ENCODE results near the gene CSF3R.

The CSF3R gene

DNA sequence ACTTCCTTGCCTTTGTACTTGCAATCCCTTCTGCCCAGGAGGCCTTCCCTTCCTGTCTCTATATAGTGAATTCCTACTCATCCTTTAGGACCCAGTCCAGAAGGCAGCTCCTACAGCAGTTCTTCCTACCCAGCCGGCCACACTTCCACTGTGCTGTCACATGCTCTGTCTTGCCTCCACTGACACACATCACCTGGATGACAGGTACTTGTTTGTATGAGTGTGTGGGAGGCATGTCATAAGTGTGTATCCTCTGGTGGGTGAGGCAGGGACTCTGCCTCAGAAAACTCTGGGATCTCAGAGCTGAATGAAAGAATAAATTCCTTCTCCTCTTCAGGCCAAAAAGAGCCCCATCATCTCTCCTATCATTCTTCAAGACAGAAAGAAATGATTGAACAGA is 27.3 kb downstream of the CSF3R start:
- H3K4me3 ChIP-seq (ENCODE audit: low read depth, low read length): no peak overlapping the region
- no peak for DNase-seq (ENCODE audit: low read depth)
- TF ChIP-seq, protein P1, sequence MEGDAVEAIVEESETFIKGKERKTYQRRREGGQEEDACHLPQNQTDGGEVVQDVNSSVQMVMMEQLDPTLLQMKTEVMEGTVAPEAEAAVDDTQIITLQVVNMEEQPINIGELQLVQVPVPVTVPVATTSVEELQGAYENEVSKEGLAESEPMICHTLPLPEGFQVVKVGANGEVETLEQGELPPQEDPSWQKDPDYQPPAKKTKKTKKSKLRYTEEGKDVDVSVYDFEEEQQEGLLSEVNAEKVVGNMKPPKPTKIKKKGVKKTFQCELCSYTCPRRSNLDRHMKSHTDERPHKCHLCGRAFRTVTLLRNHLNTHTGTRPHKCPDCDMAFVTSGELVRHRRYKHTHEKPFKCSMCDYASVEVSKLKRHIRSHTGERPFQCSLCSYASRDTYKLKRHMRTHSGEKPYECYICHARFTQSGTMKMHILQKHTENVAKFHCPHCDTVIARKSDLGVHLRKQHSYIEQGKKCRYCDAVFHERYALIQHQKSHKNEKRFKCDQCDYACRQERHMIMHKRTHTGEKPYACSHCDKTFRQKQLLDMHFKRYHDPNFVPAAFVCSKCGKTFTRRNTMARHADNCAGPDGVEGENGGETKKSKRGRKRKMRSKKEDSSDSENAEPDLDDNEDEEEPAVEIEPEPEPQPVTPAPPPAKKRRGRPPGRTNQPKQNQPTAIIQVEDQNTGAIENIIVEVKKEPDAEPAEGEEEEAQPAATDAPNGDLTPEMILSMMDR (conservative IDR thresholded peaks at IDR 0.05; ENCODE audit: low read depth, low read length): no peak

DNA sequence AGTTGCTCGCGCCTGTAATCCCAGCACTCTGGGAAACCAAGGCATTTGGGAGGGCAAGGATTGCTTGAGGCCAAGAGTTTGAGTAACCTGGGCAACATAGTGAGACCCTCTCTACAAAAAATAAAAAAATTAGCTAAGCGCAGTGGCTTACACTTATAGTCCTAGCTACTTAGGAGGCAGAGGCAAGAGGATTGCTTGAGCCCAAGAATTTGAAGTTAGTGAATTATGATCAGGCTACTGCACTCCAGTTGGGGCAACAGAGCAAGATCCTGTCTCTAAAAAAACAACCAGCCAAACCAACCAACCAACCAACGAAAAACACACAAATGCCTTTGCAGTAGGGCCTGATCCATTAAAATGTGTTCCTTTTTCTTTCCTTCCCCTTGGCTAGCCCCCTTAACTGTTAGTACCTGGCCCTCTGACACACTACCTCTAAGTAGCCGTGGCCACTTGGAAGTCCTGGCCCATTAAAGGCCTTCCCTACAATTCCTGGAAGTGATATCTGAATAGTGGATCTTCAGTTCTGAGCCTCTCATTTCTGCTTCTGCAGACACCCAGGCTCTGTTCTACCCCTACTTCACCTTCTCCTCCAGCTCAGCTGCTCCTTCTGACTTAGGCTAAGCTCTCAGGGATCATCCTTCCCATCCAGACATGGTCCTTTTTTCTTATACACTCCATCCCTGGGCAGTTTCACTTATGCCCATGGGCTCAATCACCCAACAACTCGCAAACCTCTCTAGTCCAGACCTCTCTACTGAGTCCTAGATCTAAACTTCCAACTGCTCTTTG is 28.9 kb downstream of the CSF3R start:
- H3K4me3 ChIP-seq (ENCODE audit: low read depth, low read length): no peak overlapping the region
- TF ChIP-seq, protein P1 (conservative IDR thresholded peaks at IDR 0.05; ENCODE audit: low read depth, low read length): no peak
- no peak for DNase-seq (ENCODE audit: low read depth)

DNA sequence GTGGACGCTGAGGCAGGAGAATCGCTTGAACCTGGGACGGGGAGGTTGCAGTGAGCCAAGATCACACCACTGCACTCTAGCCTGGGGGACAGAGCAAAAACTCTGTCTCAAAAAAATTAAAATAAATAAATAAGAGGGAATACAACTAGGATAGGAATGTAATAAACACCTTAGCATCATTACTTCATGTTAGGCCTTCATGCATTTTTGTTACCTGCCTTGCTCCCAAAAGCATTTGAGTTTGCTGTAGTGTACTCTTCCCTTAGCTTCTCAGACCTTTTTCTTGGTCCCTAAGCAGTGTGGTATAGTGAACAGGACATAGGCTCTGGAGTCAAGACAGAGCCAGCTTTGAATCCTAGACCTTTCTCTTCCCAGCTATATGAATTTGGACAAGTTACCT is 29.7 kb downstream of the CSF3R start:
- no peak overlapping the region for H3K4me3 ChIP-seq (ENCODE audit: low read depth, low read length)
- TF ChIP-seq, protein P1 (conservative IDR thresholded peaks at IDR 0.05; ENCODE audit: low read depth, low read length): no peak

DNA sequence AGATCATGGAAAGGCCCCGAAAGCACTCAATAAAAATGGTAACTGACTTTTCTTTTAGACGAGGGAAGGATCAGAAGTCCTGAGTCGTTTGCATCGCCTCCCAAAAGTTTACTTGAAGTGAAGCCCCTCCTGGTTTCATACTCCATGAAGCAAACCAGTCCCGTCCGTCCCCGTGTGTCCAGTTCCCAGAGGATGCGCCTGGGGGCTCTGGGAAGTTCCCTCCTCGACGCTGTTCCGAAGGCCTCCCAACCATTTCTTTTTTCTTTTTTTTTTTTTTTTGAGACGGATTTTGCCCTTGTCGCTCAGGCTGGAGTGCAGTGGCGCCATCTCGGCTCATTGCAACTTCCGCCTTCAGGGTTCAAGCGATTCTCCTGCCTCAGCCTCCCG is 31.8 kb downstream of the CSF3R start:
- DNase-seq (ENCODE audit: low read depth): no peak
- peak overlapping the region; percentile 79 for H3K4me3 ChIP-seq (ENCODE audit: low read depth, low read length)
- TF ChIP-seq, protein P1 (conservative IDR thresholded peaks at IDR 0.05; ENCODE audit: low read depth, low read length): no peak

More for the DNA sequence above, 29.7 kb downstream of the CSF3R start:
- no peak for DNase-seq (ENCODE audit: low read depth)

DNA sequence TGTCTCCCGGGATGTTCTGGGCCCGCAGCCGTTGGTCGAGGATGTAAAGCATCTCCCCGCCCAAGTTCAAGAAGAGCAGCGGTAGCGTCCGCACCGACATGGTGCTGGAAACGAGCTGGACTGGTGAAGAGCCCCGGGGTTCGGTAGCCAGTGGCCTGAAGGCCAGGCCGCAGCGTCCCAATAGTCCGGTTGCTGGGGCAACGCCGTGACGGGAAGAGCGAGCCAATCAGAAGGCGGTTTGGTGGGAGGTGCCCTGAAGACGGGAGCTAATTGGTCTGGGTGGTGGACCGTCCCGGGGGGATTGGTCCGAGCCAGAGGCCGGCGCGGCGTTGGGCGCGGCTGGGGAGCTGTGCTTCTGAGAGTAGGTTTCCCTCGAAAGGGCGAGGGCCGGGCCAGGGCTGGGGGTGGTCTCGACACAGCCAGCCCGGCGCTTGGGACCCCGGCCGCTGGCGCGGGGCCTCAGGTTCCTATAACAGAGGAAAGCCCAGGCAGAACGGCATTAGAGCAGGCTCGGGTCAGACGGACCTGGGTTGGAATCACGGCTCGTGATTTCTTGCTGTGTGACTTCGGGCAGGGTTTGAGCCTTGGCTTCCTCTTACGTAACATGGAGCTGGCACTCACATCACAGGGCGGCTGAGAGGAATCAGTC is 32.3 kb downstream of the CSF3R start, which contains the start of gene OSCP1:
OSCP1 (minus strand) TSS at position 182 of the 649 bp plus-strand sequence; CDS start at position 100, 82 bp downstream.
- DNase-seq (ENCODE audit: low read depth): peak; percentile 98
- peak within 1 kb of the TSS; percentile 79 for H3K4me3 ChIP-seq (ENCODE audit: low read depth, low read length)
- TF ChIP-seq, protein P1 (conservative IDR thresholded peaks at IDR 0.05; ENCODE audit: low read depth, low read length): no peak

DNA sequence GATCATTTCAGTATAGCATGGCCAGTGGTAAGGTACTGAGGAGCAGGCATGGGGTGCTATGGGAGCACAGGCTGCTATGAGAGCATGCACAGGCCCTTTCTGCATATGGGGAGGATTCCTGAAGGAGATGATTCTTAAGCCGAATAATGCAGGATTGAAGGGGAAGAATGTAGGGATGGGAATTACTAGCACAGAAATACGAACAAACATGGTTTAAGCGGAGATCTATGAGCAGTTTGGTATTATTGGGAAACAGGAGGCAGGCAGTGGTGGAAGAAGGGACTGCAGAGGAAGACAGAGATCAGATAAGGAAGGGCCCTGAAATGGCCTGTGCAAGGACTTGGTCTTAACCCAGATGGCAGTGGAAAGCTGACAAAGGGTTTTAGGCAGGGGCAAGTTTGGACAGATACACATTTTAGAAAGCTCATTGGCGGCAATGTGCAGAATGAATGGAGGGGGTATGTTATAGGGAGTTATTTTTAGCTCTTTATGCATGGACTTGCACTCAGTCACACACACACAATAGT is 34.1 kb downstream of the CSF3R start:
- no peak overlapping the region for H3K4me3 ChIP-seq (ENCODE audit: low read depth, low read length)
- TF ChIP-seq, protein P1 (conservative IDR thresholded peaks at IDR 0.05; ENCODE audit: low read depth, low read length): no peak
- DNase-seq (ENCODE audit: low read depth): no peak
